Right kidney (tissue), 9 donors: Measurements from ENCODE around the gene CAMTA1.
"Not testable (repeated sequence)": the region's sequence is repeated elsewhere in the genome, so short reads cannot be mapped to it uniquely, and the experiment has no call there.

Experiments used
- DNase-seq: peaks from one replicate; pipeline ENCODE4 v3.0.0-alpha.2; 2016
- long read RNA-seq, 8 donors: transcript quantifications; one replicate each; lab custom pipeline, GENCODE V29; 2026

The CAMTA1 gene
- long read RNA-seq, donor 1, transcript CAMTA1-208 (4 exons, 567 nt): major isoform, 71 of 124 reads
- long read RNA-seq, donor 1, transcript CAMTA1-202 (5 exons, 431 nt): minor isoform, 11 of 124 reads
- long read RNA-seq, donor 1, transcript CAMTA1-213 (3 exons, 538 nt): minor isoform, 28 of 124 reads
- long read RNA-seq, donor 1, transcript CAMTA1-209 (4 exons, 863 nt): minor isoform, 8 of 124 reads
- long read RNA-seq, donor 1, partial matches to known transcripts: 5 of 124 reads
- long read RNA-seq, donor 1, other reads (novel, unspliced or antisense): 0 of 124 reads
- long read RNA-seq, donor 2, transcript CAMTA1-208 (4 exons, 567 nt): major isoform, 45 of 102 reads
- long read RNA-seq, donor 2, transcript CAMTA1-213 (3 exons, 538 nt): minor isoform, 28 of 102 reads
- long read RNA-seq, donor 2, transcript CAMTA1-202 (5 exons, 431 nt): minor isoform, 5 of 102 reads
- long read RNA-seq, donor 2, transcript CAMTA1-209 (4 exons, 863 nt): minor isoform, 13 of 102 reads
- long read RNA-seq, donor 2, partial matches to known transcripts: 5 of 102 reads
- long read RNA-seq, donor 2, other reads (novel, unspliced or antisense): 5 of 102 reads
- long read RNA-seq, donor 3, transcript CAMTA1-213 (3 exons, 538 nt): minor isoform, 14 of 53 reads
- long read RNA-seq, donor 3, transcript CAMTA1-208 (4 exons, 567 nt): major isoform, 26 of 53 reads
- long read RNA-seq, donor 3, transcript CAMTA1-209 (4 exons, 863 nt): minor isoform, 7 of 53 reads
- long read RNA-seq, donor 3, partial matches to known transcripts: 0 of 53 reads
- long read RNA-seq, donor 3, other reads (novel, unspliced or antisense): 0 of 53 reads
- long read RNA-seq, donor 4, transcript CAMTA1-213 (3 exons, 538 nt): minor isoform, 24 of 102 reads
- long read RNA-seq, donor 4, transcript CAMTA1-208 (4 exons, 567 nt): major isoform, 53 of 102 reads
- long read RNA-seq, donor 4, transcript CAMTA1-209 (4 exons, 863 nt): minor isoform, 16 of 102 reads
- long read RNA-seq, donor 4, transcript CAMTA1-202 (5 exons, 431 nt): minor isoform, 8 of 102 reads
- long read RNA-seq, donor 4, partial matches to known transcripts: 0 of 102 reads
- long read RNA-seq, donor 4, other reads (novel, unspliced or antisense): 0 of 102 reads
- long read RNA-seq, donor 5, transcript CAMTA1-208 (4 exons, 567 nt): major isoform, 90 of 140 reads
- long read RNA-seq, donor 5, transcript CAMTA1-202 (5 exons, 431 nt): minor isoform, 7 of 140 reads
- long read RNA-seq, donor 5, transcript CAMTA1-209 (4 exons, 863 nt): minor isoform, 11 of 140 reads
- long read RNA-seq, donor 5, transcript CAMTA1-213 (3 exons, 538 nt): minor isoform, 31 of 140 reads
- long read RNA-seq, donor 5, partial matches to known transcripts: 0 of 140 reads
- long read RNA-seq, donor 5, other reads (novel, unspliced or antisense): 0 of 140 reads
- long read RNA-seq, donor 6, transcript CAMTA1-209 (4 exons, 863 nt): minor isoform, 12 of 141 reads
- long read RNA-seq, donor 6, transcript CAMTA1-202 (5 exons, 431 nt): minor isoform, 10 of 141 reads
- long read RNA-seq, donor 6, transcript CAMTA1-213 (3 exons, 538 nt): minor isoform, 31 of 141 reads
- long read RNA-seq, donor 6, transcript CAMTA1-208 (4 exons, 567 nt): major isoform, 70 of 141 reads
- long read RNA-seq, donor 6, partial matches to known transcripts: 18 of 141 reads
- long read RNA-seq, donor 6, other reads (novel, unspliced or antisense): 0 of 141 reads
- long read RNA-seq, donor 7, transcript CAMTA1-209 (4 exons, 863 nt): minor isoform, 13 of 178 reads
- long read RNA-seq, donor 7, transcript CAMTA1-202 (5 exons, 431 nt): minor isoform, 11 of 178 reads
- long read RNA-seq, donor 7, transcript CAMTA1-208 (4 exons, 567 nt): major isoform, 100 of 178 reads
- long read RNA-seq, donor 7, transcript CAMTA1-213 (3 exons, 538 nt): minor isoform, 36 of 178 reads
- long read RNA-seq, donor 7, partial matches to known transcripts: 18 of 178 reads
- long read RNA-seq, donor 7, other reads (novel, unspliced or antisense): 0 of 178 reads
- long read RNA-seq, donor 8, transcript CAMTA1-209 (4 exons, 863 nt): minor isoform, 11 of 91 reads
- long read RNA-seq, donor 8, transcript CAMTA1-213 (3 exons, 538 nt): minor isoform, 25 of 91 reads
- long read RNA-seq, donor 8, transcript CAMTA1-208 (4 exons, 567 nt): major isoform, 50 of 91 reads
- long read RNA-seq, donor 8, partial matches to known transcripts: 0 of 91 reads
- long read RNA-seq, donor 8, other reads (novel, unspliced or antisense): 0 of 91 reads

- no peak for DNase-seq
These were observed at the start of gene CAMTA1 for GRCh38 chr1:6785318-6785727. TSS of gene CAMTA1 (plus strand) at chr1:6785454. CDS start at chr1:6785531, 77 bp downstream.

- no peak for DNase-seq
These were observed 46.1 kb upstream of the CAMTA1 start for GRCh38 chr1:6738987-6739676.

GRCh38 chr1:6742676-6743188 lies 42.5 kb upstream of the CAMTA1 start:
- not testable (repeated sequence) for DNase-seq

- no peak for DNase-seq
These were observed 41.8 kb upstream of the CAMTA1 start for GRCh38 chr1:6743189-6744101.

- no peak for DNase-seq
These were observed 40.2 kb upstream of the CAMTA1 start for GRCh38 chr1:6745073-6745472.

GRCh38 chr1:6747674-6748073 lies 37.6 kb upstream of the CAMTA1 start:
- DNase-seq: no peak

GRCh38 chr1:6750490-6750889 lies 34.8 kb upstream of the CAMTA1 start:
- no peak for DNase-seq

GRCh38 chr1:6753320-6754140 lies 31.7 kb upstream of the CAMTA1 start:
- DNase-seq: no peak

GRCh38 chr1:6756457-6756856 lies 28.8 kb upstream of the CAMTA1 start:
- DNase-seq: no peak

- DNase-seq: no peak
These were observed 27.4 kb upstream of the CAMTA1 start for GRCh38 chr1:6757719-6758435.

- no peak for DNase-seq
These were observed 24.0 kb upstream of the CAMTA1 start for GRCh38 chr1:6761196-6761737.

GRCh38 chr1:6762060-6762459 lies 23.2 kb upstream of the CAMTA1 start:
- no peak for DNase-seq

GRCh38 chr1:6770751-6771440 lies 14.4 kb upstream of the CAMTA1 start:
- DNase-seq: peak; percentile 25

GRCh38 chr1:6771441-6771769 lies 13.8 kb upstream of the CAMTA1 start:
- DNase-seq: no peak

- no peak for DNase-seq
These were observed 10.9 kb upstream of the CAMTA1 start for GRCh38 chr1:6774381-6774780.
